HK-2 (cell line): Measurements from ENCODE around the gene TOMM6.
"Not testable (repeated sequence)": the region's sequence is repeated elsewhere in the genome, so short reads cannot be mapped to it uniquely, and the experiment has no call there.

ENCODE experiments used
- DNase-seq: peaks from one replicate; pipeline ENCODE4 v3.0.0-alpha.2; 2018; ENCODE audit not compliant: unreplicated experiment

TOMM6 gene

GRCh38 chr6:41763470-41763869 is 24.0 kb upstream of the TOMM6 start:
- no peak for DNase-seq

- not testable (repeated sequence) for DNase-seq
These were observed 21.3 kb upstream of the TOMM6 start for GRCh38 chr6:41766043-41766664.

- DNase-seq, result no peak
These were observed 20.2 kb upstream of the TOMM6 start for GRCh38 chr6:41767112-41767833.

- no peak for DNase-seq
These were observed 18.8 kb upstream of the TOMM6 start for GRCh38 chr6:41768545-41769308.

- no peak for DNase-seq
These were observed 18.1 kb upstream of the TOMM6 start for GRCh38 chr6:41769376-41769775.

GRCh38 chr6:41770381-41771057 is 17.0 kb upstream of the TOMM6 start:
- DNase-seq, result no peak

- no peak for DNase-seq
These were observed 16.2 kb upstream of the TOMM6 start for GRCh38 chr6:41771058-41771983.

GRCh38 chr6:41774841-41775240 is 12.7 kb upstream of the TOMM6 start:
- DNase-seq, result no peak

GRCh38 chr6:41775293-41775882 is 12.1 kb upstream of the TOMM6 start:
- DNase-seq, result no peak

- DNase-seq, result no peak
These were observed 9.8 kb upstream of the TOMM6 start for GRCh38 chr6:41777551-41778285.

GRCh38 chr6:41778895-41779294 is 8.6 kb upstream of the TOMM6 start:
- no peak for DNase-seq

GRCh38 chr6:41779336-41779735 is 8.2 kb upstream of the TOMM6 start:
- no peak for DNase-seq

GRCh38 chr6:41779788-41780550 is 7.5 kb upstream of the TOMM6 start, which contains the start of gene FRS3:
Gene FRS3, minus strand, starts transcription at chr6:41779900. Its CDS starts 2,913 bp downstream, at chr6:41776987.
- peak; percentile 98 for DNase-seq

- peak; percentile 44 for DNase-seq
These were observed 6.7 kb upstream of the TOMM6 start, which contains the start of gene PRICKLE4 for GRCh38 chr6:41780551-41781365. Gene PRICKLE4, plus strand, starts transcription at chr6:41780782. Its CDS starts 2,692 bp downstream, at chr6:41783474.

- no peak for DNase-seq
These were observed 6.1 kb upstream of the TOMM6 start for GRCh38 chr6:41781366-41781730.

GRCh38 chr6:41783106-41783780 is 4.3 kb upstream of the TOMM6 start:
- DNase-seq, result no peak

GRCh38 chr6:41784581-41785171 is 2.8 kb upstream of the TOMM6 start:
- no peak for DNase-seq
